K562 (cell line): ENCODE results near the gene PFKP. TPM values are rescaled to one million over a fixed set of nuclear protein-coding genes. Genes with fewer than 3 reads are reported as not detected.
A peak's percentile ranks its signal among the peaks of the same experiment; 100 is the strongest.

Experiments
- ATAC-seq: fragments of 200-7000 bp; cut with Tn5 transposase; 3 replicates; pipeline ENCODE4 v1.9.1; 2020; ENCODE audit warnings: moderate library complexity
- BruUV-seq: library from RNA; stranded (reverse); fragments of 400-500 nt; replicated peaks from 2 replicates; lab custom pipeline; 2021; lab: Mats Ljungman, UMichigan
- CTCF ChIA-PET: fragments of 300-600 bp; formaldehyde crosslinking; extraction: SDS; loops from one replicate; lab custom pipeline; 2021; ENCODE audit warnings: low intra/inter-chr PET ratio; lab: Yijun Ruan, JAX
- POLR2A ChIA-PET: fragments of 300-600, 350-650 bp; sonication (Branson Sonifier 250); formaldehyde crosslinking; extraction: SDS; loops from one replicate; lab custom pipeline; 2021; ENCODE audit warnings: antibody characterized with exemption, inconsistent platforms; lab: Yijun Ruan, JAX
- DNase-seq, 4 experiments: peaks; one replicate each; pipeline versions ENCODE4 v3.0.0 to v3.0.0-alpha.2; 2011 to 2018; ENCODE audit warnings: low spot score in 3 of 4, mixed read lengths in 3 of 4; ENCODE audit errors: extremely low read depth in 1 of 4
- FAIRE-seq: peaks from 2 replicates; lab custom pipeline; 2011; peaks lifted over from hg19 to GRCh38; lab: Jason Lieb, UNC
- H2AFZ ChIP-seq: 2 replicates; pipeline ENCODE4 v1.6.0; 2011; ENCODE audit warnings: low read depth, low read length, control low read depth, inconsistent platforms
- H3K27ac ChIP-seq: fragments of 200-600 bp; 3 replicates; pipeline ENCODE4 v1.8.0; 2011; ENCODE audit warnings: low read depth, mild to moderate bottlenecking, control low read depth, inconsistent platforms, low read length, moderate library complexity, mixed read lengths; ENCODE audit errors: extremely low read depth
- H3K27me3 ChIP-seq, 2 experiments: fragments of 300-600 bp in 1 of 2; 2 replicates in 1 of 2; 3 replicates in 1 of 2; pipeline versions ENCODE4 v1.6.0 to v1.8.0; 2011; ENCODE audit warnings: inconsistent platforms in 2 of 2, low read length in 2 of 2, mild to moderate bottlenecking in 1 of 2, mixed read lengths in 1 of 2, moderate library complexity in 1 of 2; ENCODE audit not compliant: control insufficient read depth in 2 of 2, insufficient read depth in 2 of 2
- H3K36me3 ChIP-seq: fragments of 300-600 bp; 3 replicates; pipeline ENCODE4 v1.8.0; 2011; ENCODE audit warnings: mild to moderate bottlenecking, low read length, inconsistent platforms; ENCODE audit not compliant: control insufficient read depth, insufficient read depth
- H3K4me1 ChIP-seq, 2 experiments: fragments of 200-600 bp in 1 of 2; replicated peaks in 1 of 2; 2 replicates in 1 of 2; 3 replicates in 1 of 2; pipeline versions ENCODE4 v1.5.1 to v1.8.0; 2011; ENCODE audit warnings: inconsistent platforms in 2 of 2, low read length in 2 of 2, mild to moderate bottlenecking in 1 of 2, mixed read lengths in 1 of 2, moderate library complexity in 1 of 2; ENCODE audit not compliant: control insufficient read depth in 2 of 2, insufficient read depth in 2 of 2
- H3K4me2 ChIP-seq: 2 replicates; pipeline ENCODE4 v1.6.1; 2011; ENCODE audit warnings: low read length, control low read depth, inconsistent platforms, mixed read lengths; ENCODE audit not compliant: insufficient read depth
- H3K4me3 ChIP-seq: fragments of 200-600 bp; sonication (generic), shearing (Covaris generic); 2 replicates; pipeline ENCODE4 v1.5.1; 2016; ENCODE audit warnings: control low read depth, inconsistent platforms
- H3K79me2 ChIP-seq: fragments of 200-600 bp; 3 replicates; pipeline ENCODE4 v1.8.0; 2011; ENCODE audit warnings: low read length, inconsistent platforms; ENCODE audit not compliant: control insufficient read depth, insufficient read depth
- H3K9ac ChIP-seq, 2 experiments: 2 replicates each; pipeline versions ENCODE4 v1.6.0 to v1.6.1; 2011; ENCODE audit warnings: low read depth in 2 of 2, low read length in 2 of 2, control low read depth in 1 of 2, inconsistent platforms in 1 of 2, mild to moderate bottlenecking in 1 of 2, mixed read lengths in 1 of 2; ENCODE audit not compliant: insufficient read depth in 1 of 2
- H3K9me1 ChIP-seq: one replicate; pipeline ENCODE4 v1.6.0; 2011; ENCODE audit warnings: inconsistent platforms, mild to moderate bottlenecking, low read length, moderate library complexity; ENCODE audit not compliant: control insufficient read depth, insufficient read depth
- H3K9me3 ChIP-seq: replicated peaks from 2 replicates; pipeline ENCODE4 v1.5.1; 2011; ENCODE audit warnings: low read depth, low read length, inconsistent platforms; ENCODE audit not compliant: control insufficient read depth, insufficient read depth
- H4K20me1 ChIP-seq: replicated peaks from 2 replicates; pipeline ENCODE4 v1.6.1; 2011; ENCODE audit warnings: low read length, inconsistent platforms, mixed read lengths; ENCODE audit not compliant: control insufficient read depth, insufficient read depth
- BCL6 ChIP-seq: fragments of 250-450 bp; sonication (Bioruptor Pico); IDR thresholded peaks from 2 replicates; pipeline ENCODE4 v1.4.0; 2020
- HDAC3 ChIP-seq: fragments of 450-650 bp; IDR thresholded peaks from 2 replicates; pipeline ENCODE4 v1.6.1; 2018; ENCODE audit warnings: borderline replicate concordance, mild to moderate bottlenecking, moderate library complexity; ENCODE audit not compliant: partially characterized antibody
- KLF16 ChIP-seq: IDR thresholded peaks from 2 replicates; pipeline ENCODE4 v1.6.1; 2016; ENCODE audit warnings: antibody characterized with exemption
- LCOR ChIP-seq: sonication (generic); formaldehyde crosslinking; IDR thresholded peaks from 2 replicates; pipeline ENCODE4 v1.8.0; 2022; ENCODE audit warnings: mild to moderate bottlenecking, missing genetic modification reagents
- MAZ ChIP-seq, 2 experiments: fragments of 450-650 bp in 1 of 2; sonication (generic) in 1 of 2; formaldehyde crosslinking; IDR thresholded peaks in 1 of 2; conservative IDR thresholded peaks in 1 of 2; 2 replicates each; pipeline versions ENCODE4 v1.4.0 to v1.5.0; 2020; ENCODE audit warnings: mild to moderate bottlenecking in 1 of 2, missing genetic modification reagents in 1 of 2
- NR2F6 ChIP-seq: fragments of 450-650 bp; formaldehyde crosslinking; IDR thresholded peaks from 2 replicates; pipeline ENCODE4 v1.4.0; 2020; ENCODE audit warnings: mild to moderate bottlenecking
- RCOR1 ChIP-seq, 2 experiments: IDR thresholded peaks; 2 replicates each; pipeline ENCODE4 v1.6.1; 2012; ENCODE audit warnings: low read depth in 2 of 2, low read length in 2 of 2, borderline replicate concordance in 1 of 2, improper control_type of control experiment in 1 of 2
- SMARCE1 ChIP-seq: fragments of 450-650 bp; IDR thresholded peaks from 2 replicates; pipeline ENCODE4 v1.7.1; 2016; ENCODE audit warnings: mild to moderate bottlenecking
- WGBS: fragments of 100-300 bp; shearing (Covaris generic); methylation state at CpG from one replicate; pipeline ENCODE4 v1.1.6; 2016; ENCODE audit warnings: low coverage, mixed read lengths; ENCODE audit not compliant: insufficient coverage; ENCODE audit errors: missing lambda C conversion rate; 5-methylcytosine and 5-hydroxymethylcytosine counted together
- in situ Hi-C: fragments of 300-500 bp; cut with MboI; formaldehyde crosslinking; loops from 4 replicates; pipeline ENCODE4 v1.15.0; 2018; ENCODE audit warnings: inconsistent platforms, mixed read lengths
- intact Hi-C: fragments of 100-400 bp; cut with micrococcal nuclease; formaldehyde crosslinking; loops from 2 replicates; pipeline ENCODE4 v1.14.2; 2022
- polyA plus RNA-seq, 8 experiments: library from polyadenylated mRNA; depleted of rRNA in 4 of 8; stranded (reverse) in 5 of 8; unstranded in 3 of 8; fragments of >200 nt; fragmentation: Nextera tagmentation in 2 of 8; fragmentation: Illumina TruSeq in 1 of 8; extraction: Ambion mirVana in 2 of 8; extraction: Trizol in 1 of 8; gene quantifications; 2 replicates each; pipeline versions ENCODE4 v1.2.1 to v1.2.3, GENCODE V29; 2011 to 2014; ENCODE audit warnings: inconsistent platforms in 1 of 8, missing spikeins in 1 of 8
- total RNA-seq, 7 experiments: library from RNA; depleted of rRNA in 6 of 7; stranded (reverse); fragments of >200 nt in 6 of 7; fragmentation: Illumina TruSeq in 2 of 7; extraction: Trizol in 2 of 7; gene quantifications; 2 replicates each; pipeline versions ENCODE4 v1.2.1 to v1.2.3, GENCODE V29; 2011 to 2021; ENCODE audit warnings: low replicate concordance in 1 of 7
- TF ChIP-seq, protein P1 (sequence below), 2 experiments: fragments of 450-650 bp; IDR thresholded peaks; 2 replicates each; pipeline ENCODE4 v1.6.1; 2018; ENCODE audit warnings: mild to moderate bottlenecking in 2 of 2, low read depth in 1 of 2; ENCODE audit not compliant: partially characterized antibody in 2 of 2
- TF ChIP-seq, protein P2 (sequence below): sonication (generic); formaldehyde crosslinking; IDR thresholded peaks from 2 replicates; pipeline ENCODE4 v1.9.0; 2022; ENCODE audit warnings: mild to moderate bottlenecking, missing genetic modification reagents
- TF ChIP-seq, protein P3 (sequence below): sonication (generic); formaldehyde crosslinking; IDR thresholded peaks from 2 replicates; pipeline ENCODE4 v1.4.0; 2020; ENCODE audit warnings: mild to moderate bottlenecking, missing genetic modification reagents
- TF ChIP-seq, protein P4 (sequence below), 2 experiments: fragments of 450-650 bp in 1 of 2; sonication (generic) in 1 of 2; formaldehyde crosslinking; conservative IDR thresholded peaks; 2 replicates each; pipeline versions ENCODE4 v1.4.0 to v1.8.1; 2020 to 2022; ENCODE audit warnings: mild to moderate bottlenecking in 1 of 2, missing genetic modification reagents in 1 of 2

PFKP gene
- total and polyA plus RNA-seq, 9 of the 15 experiments (the other 6 are each of a cell fraction or from before 2014, with no cell fraction given), result 23.5 to 116 (median 62.1) TPM

DNA sequence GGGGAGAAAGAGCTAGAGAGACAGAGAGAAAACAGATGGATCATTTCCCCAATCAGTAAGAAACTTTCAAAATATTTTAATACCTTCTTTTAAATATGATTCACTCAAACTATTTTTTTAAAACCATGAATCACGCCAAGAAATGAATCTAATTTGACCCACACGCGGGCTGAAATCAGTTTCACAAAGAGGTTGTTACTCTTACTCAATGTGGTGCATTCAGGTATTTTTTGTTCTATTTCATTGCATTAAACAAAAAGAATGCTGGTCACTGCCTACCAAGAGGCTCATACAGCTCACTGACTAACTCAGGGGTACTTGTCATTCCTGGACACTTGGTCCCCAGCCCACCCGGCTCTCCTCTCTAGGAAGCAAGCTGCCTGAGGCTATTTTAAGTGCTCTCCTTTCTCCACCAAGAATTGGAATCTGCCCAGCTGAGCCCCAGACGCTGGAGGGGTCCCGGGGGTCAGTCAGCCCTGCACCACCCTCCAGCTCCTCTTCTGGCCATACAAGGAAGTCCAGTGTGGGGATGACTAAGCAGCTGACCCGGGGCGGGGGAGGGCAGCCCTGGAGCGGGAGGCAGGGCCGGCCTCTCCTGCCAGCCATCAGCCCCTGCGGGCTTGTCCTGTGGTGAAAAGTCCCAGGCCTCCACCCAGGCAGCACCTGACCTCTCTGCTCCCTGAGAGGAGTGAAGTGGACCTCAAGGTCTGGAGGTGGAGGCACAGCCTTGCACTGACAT is 21.7 kb upstream of the PFKP start:
- CTCF ChIA-PET, result interaction anchor here (1.1 to 1.3 kb wide), 2 partner anchors 117 to 118 kb away, joined by 3 read pairs; no protein-coding TSS in a partner anchor
- no TSS peak for BruUV-seq
- DNase-seq, result peak; percentile 83 to 91 (median 84)
- POLR2A ChIA-PET, result interaction anchor here (0.5 to 0.7 kb wide), 3 partner anchors 109 to 1387 kb away, joined by 3 to 4 read pairs (median 4); no protein-coding TSS in a partner anchor
- Histone ChIP-seq H3K9me3 (no peaks in the 10 kb centered on the region), H3K4me2 (peak overlapping the region; percentile 60), H4K20me1 (no peaks in the 10 kb centered on the region), H3K27ac (peak overlapping the region; percentile 59; the same call in 2 of the 3 replicates), H3K27me3 (no peaks in the 10 kb centered on the region; a peak in 1 of 5 replicates), H3K36me3 (no peaks in the 10 kb centered on the region), H3K9ac (peak overlapping the region; percentile 11 to 37; a peak in 3 of 4 replicates), H3K4me3 (no peak overlapping the region), H2AFZ (peak overlapping the region; percentile 88), H3K9me1 (no peaks in the 10 kb centered on the region), H3K79me2 (no peaks in the 10 kb centered on the region), H3K4me1 (peaks cover 12 to 21% of the 10 kb centered on the region in 2 experiments)
- ATAC-seq, result peak; percentile 98
- 27% methylated on average over 8 of the region's 11 CpGs for WGBS
- intact Hi-C loops, result no loop called here
- in situ Hi-C loops, result loop anchor here (5.0 kb wide), 1 partner anchor 118 kb away; no protein-coding TSS in a partner anchor
- FAIRE-seq, result peak; percentile 89
- TF ChIP-seq SMARCE1 (peak; percentile 79; the same call in 1 of the 2 replicates), KLF16 (peak; percentile 40; the same call in 1 of the 2 replicates), LCOR (CRISPR knock-in tag) (no peak), NR2F6 (no peak), RCOR1 (IDR thresholded peaks at IDR 0.05; ENCODE audit: borderline replicate concordance in 1 of 2, low read depth in 2 of 2, low read length in 2 of 2) (peak in 1 of 2 experiments; percentile 78; a peak in 2 of 4 replicates), HDAC3 (no peak), BCL6 (CRISPR knock-in tag) (no peak), MAZ (CRISPR knock-in tag; conservative IDR thresholded peaks at IDR 0.05 in 1 of 2, IDR thresholded peaks at IDR 0.05 in 1 of 2) (peak; percentile 87 to 88)
- TF ChIP-seq, protein P1, sequence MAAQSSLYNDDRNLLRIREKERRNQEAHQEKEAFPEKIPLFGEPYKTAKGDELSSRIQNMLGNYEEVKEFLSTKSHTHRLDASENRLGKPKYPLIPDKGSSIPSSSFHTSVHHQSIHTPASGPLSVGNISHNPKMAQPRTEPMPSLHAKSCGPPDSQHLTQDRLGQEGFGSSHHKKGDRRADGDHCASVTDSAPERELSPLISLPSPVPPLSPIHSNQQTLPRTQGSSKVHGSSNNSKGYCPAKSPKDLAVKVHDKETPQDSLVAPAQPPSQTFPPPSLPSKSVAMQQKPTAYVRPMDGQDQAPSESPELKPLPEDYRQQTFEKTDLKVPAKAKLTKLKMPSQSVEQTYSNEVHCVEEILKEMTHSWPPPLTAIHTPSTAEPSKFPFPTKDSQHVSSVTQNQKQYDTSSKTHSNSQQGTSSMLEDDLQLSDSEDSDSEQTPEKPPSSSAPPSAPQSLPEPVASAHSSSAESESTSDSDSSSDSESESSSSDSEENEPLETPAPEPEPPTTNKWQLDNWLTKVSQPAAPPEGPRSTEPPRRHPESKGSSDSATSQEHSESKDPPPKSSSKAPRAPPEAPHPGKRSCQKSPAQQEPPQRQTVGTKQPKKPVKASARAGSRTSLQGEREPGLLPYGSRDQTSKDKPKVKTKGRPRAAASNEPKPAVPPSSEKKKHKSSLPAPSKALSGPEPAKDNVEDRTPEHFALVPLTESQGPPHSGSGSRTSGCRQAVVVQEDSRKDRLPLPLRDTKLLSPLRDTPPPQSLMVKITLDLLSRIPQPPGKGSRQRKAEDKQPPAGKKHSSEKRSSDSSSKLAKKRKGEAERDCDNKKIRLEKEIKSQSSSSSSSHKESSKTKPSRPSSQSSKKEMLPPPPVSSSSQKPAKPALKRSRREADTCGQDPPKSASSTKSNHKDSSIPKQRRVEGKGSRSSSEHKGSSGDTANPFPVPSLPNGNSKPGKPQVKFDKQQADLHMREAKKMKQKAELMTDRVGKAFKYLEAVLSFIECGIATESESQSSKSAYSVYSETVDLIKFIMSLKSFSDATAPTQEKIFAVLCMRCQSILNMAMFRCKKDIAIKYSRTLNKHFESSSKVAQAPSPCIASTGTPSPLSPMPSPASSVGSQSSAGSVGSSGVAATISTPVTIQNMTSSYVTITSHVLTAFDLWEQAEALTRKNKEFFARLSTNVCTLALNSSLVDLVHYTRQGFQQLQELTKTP (IDR thresholded peaks at IDR 0.05; ENCODE audit: low read depth in 1 of 2, partially characterized antibody in 2 of 2), result no peak
- TF ChIP-seq, protein P2, sequence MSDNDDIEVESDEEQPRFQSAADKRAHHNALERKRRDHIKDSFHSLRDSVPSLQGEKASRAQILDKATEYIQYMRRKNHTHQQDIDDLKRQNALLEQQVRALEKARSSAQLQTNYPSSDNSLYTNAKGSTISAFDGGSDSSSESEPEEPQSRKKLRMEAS (CRISPR knock-in tag), result no peak
- TF ChIP-seq, protein P3, sequence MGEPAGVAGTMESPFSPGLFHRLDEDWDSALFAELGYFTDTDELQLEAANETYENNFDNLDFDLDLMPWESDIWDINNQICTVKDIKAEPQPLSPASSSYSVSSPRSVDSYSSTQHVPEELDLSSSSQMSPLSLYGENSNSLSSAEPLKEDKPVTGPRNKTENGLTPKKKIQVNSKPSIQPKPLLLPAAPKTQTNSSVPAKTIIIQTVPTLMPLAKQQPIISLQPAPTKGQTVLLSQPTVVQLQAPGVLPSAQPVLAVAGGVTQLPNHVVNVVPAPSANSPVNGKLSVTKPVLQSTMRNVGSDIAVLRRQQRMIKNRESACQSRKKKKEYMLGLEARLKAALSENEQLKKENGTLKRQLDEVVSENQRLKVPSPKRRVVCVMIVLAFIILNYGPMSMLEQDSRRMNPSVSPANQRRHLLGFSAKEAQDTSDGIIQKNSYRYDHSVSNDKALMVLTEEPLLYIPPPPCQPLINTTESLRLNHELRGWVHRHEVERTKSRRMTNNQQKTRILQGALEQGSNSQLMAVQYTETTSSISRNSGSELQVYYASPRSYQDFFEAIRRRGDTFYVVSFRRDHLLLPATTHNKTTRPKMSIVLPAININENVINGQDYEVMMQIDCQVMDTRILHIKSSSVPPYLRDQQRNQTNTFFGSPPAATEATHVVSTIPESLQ (CRISPR knock-in tag), result no peak
- TF ChIP-seq, protein P4, sequence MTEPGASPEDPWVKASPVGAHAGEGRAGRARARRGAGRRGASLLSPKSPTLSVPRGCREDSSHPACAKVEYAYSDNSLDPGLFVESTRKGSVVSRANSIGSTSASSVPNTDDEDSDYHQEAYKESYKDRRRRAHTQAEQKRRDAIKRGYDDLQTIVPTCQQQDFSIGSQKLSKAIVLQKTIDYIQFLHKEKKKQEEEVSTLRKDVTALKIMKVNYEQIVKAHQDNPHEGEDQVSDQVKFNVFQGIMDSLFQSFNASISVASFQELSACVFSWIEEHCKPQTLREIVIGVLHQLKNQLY (CRISPR knock-in tag; conservative IDR thresholded peaks at IDR 0.05), result no peak
